ENCODE data around the gene IL2RA. TPM values are rescaled to one million over a fixed set of nuclear protein-coding genes. Genes with fewer than 3 reads are reported as not detected.
A peak's percentile ranks its signal among the peaks of the same experiment; 100 is the strongest.

The IL2RA gene
- total RNA-seq, 1 experiment from 2014 or later = not detected

DNA sequence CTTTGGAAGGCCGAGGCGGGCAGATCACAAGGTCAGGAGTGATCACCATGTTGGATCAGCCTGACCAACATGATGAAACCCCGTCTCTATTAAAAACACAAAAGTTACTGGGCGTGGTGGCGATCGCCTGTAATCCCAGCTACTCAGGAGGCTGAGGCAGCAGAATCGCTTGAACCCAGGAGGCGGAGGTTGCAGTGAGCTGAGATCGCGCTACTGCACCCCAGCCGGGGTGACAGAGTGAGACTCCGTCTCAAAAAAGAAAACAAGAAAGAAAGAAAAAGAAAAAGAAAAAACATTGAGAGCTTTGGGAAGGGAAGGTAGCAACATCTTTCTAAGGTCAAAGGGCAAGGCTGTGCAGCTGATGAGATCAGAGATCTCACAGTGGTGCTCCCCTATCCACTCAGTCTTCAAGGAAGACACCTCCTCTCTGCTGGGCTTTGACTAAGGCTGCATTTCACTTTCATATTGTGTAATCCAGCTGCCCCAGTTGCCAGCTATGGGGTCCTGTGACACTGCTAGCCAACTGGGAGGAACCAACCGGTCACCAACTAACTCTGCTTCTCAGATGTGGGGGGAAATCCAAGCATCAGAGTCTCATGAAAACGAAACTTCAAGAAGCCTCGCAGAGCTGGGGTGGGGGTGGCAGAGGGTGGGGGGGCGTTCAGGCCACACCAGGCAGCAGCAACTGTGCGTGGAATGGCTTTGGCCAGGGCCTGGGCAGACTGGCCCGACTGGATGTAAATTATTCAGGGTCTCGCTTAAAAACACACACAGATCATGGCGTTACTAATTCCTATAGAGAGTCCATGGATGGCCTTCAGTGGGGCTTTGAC lies 86.3 kb downstream of the IL2RA start:
- Histone ChIP-seq H3K27ac (ENCODE audit: insufficient read length, low read depth, low read length) (no peak overlapping the region), H2BK5ac (ENCODE audit: insufficient read length, low read length) (no peak overlapping the region), H3K27me3 (ENCODE audit: insufficient read depth, low read length) (peaks cover 10% of the 10 kb centered on the region; the same call in 1 of the 2 replicates), H4K5ac (ENCODE audit: insufficient read length, low read depth, low read length) (no peak overlapping the region), H3K18ac (ENCODE audit: insufficient read length, low read depth, low read length) (no peak overlapping the region), H4K8ac (replicated peaks; ENCODE audit: insufficient read length, low read depth, low read length) (no peak overlapping the region), H3K23me2 (ENCODE audit: insufficient read length, low read depth, low read length, poor library complexity, severe bottlenecking) (no peaks in the 10 kb centered on the region), H3K9me3 (ENCODE audit: control insufficient read depth, low read depth, low read length) (no peaks in the 10 kb centered on the region), H3T11ph (ENCODE audit: low read length) (no peak overlapping the region), H3K4ac (ENCODE audit: low read depth, low read length) (no peak overlapping the region), H3K23ac (ENCODE audit: insufficient read length, low read depth, low read length) (no peak overlapping the region), H3K4me1 (ENCODE audit: insufficient read depth, low read length) (no peaks in the 10 kb centered on the region; the same call in 1 of the 2 replicates), H4K20me1 (ENCODE audit: control insufficient read depth, insufficient read depth, insufficient read length) (no peaks in the 10 kb centered on the region), H4K91ac (ENCODE audit: insufficient read length, low read depth, low read length) (no peak overlapping the region), H2AFZ (ENCODE audit: low read length) (no peak overlapping the region), H2BK15ac (ENCODE audit: low read depth, low read length) (no peak overlapping the region), H2AK5ac (ENCODE audit: insufficient read length, low read length) (no peak overlapping the region), H3K79me1 (ENCODE audit: insufficient read depth, low read depth, low read length, poor library complexity, severe bottlenecking) (no peaks in the 10 kb centered on the region), H3K14ac (ENCODE audit: insufficient read depth, low read length) (no peak overlapping the region), H3K4me2 (ENCODE audit: insufficient read depth, insufficient read length, low read length) (peak overlapping the region; percentile 48), H2BK120ac (ENCODE audit: low read depth, low read length, poor library complexity, severe bottlenecking) (no peak overlapping the region), H2BK20ac (ENCODE audit: low read depth, low read length, poor library complexity, severe bottlenecking) (no peak overlapping the region), H3K79me2 (ENCODE audit: insufficient read depth, low read length) (no peaks in the 10 kb centered on the region), H2BK12ac (ENCODE audit: insufficient read length, low read depth, low read length) (no peak overlapping the region), H3K9ac (ENCODE audit: extremely low read depth, insufficient read length, low read length) (no peak overlapping the region), H3K56ac (ENCODE audit: insufficient read length, low read depth, low read length) (no peak overlapping the region)
- Mint-ChIP-seq H3K4me3 (peak overlapping the region; percentile 72 to 90), H3K9me3 (no peaks in the 10 kb centered on the region; a peak in 1 of 5 replicates), H3K27me3 (ENCODE audit: low read depth) (peaks cover 71% of the 10 kb centered on the region), H3K4me1 (peaks cover 7 to 9% of the 10 kb centered on the region in 2 experiments), H3K36me3 (ENCODE audit: insufficient read depth in 1 of 3, low read depth in 3 of 3) (peaks cover 0 to 2% (median 0%) of the 10 kb centered on the region in 3 experiments; a peak in 2 of 7 replicates), H3K27ac (no peak overlapping the region)
- TF ChIP-seq, protein P1, sequence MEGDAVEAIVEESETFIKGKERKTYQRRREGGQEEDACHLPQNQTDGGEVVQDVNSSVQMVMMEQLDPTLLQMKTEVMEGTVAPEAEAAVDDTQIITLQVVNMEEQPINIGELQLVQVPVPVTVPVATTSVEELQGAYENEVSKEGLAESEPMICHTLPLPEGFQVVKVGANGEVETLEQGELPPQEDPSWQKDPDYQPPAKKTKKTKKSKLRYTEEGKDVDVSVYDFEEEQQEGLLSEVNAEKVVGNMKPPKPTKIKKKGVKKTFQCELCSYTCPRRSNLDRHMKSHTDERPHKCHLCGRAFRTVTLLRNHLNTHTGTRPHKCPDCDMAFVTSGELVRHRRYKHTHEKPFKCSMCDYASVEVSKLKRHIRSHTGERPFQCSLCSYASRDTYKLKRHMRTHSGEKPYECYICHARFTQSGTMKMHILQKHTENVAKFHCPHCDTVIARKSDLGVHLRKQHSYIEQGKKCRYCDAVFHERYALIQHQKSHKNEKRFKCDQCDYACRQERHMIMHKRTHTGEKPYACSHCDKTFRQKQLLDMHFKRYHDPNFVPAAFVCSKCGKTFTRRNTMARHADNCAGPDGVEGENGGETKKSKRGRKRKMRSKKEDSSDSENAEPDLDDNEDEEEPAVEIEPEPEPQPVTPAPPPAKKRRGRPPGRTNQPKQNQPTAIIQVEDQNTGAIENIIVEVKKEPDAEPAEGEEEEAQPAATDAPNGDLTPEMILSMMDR (conservative IDR thresholded peaks at IDR 0.05) = no peak
- DNase-seq = no peak
- no CpG with 5 or more reads among the region's 20 CpGs for WGBS (ENCODE audit: extremely low coverage, insufficient read length, low lambda C conversion rate)

All from H9 (cell line).